ENCODE results near the gene SNAP47.

SNAP47 gene

DNA sequence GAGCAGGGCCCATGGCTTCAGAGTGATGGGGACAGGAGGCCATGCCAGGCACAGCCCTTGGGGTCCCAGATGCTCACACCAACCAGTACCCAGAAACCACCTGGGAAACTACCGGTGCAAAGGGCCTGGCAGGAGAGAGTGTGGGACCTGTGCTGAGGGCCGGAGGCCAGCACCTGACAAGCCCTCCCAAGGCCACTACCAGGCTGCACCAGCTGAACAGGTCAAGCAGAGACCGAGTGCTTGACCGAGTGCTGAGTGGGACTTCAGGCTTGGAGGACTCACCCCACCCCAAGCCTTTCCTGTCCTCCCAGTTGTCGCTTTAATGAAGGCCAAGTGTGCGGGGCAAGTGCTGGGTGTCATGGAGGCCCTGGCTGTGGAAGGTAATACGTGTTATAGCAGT lies 36.5 kb downstream of the SNAP47 start:
- Histone ChIP-seq H3K27me3 (no peaks in the 10 kb centered on the region), H3K4me3 (ENCODE audit: low read depth, low read length) (no peak overlapping the region), H3K9me3 (no peaks in the 10 kb centered on the region), H3K4me1 (no peaks in the 10 kb centered on the region), H3K36me3 (peaks cover 15% of the 10 kb centered on the region)
- TF ChIP-seq, protein P1, sequence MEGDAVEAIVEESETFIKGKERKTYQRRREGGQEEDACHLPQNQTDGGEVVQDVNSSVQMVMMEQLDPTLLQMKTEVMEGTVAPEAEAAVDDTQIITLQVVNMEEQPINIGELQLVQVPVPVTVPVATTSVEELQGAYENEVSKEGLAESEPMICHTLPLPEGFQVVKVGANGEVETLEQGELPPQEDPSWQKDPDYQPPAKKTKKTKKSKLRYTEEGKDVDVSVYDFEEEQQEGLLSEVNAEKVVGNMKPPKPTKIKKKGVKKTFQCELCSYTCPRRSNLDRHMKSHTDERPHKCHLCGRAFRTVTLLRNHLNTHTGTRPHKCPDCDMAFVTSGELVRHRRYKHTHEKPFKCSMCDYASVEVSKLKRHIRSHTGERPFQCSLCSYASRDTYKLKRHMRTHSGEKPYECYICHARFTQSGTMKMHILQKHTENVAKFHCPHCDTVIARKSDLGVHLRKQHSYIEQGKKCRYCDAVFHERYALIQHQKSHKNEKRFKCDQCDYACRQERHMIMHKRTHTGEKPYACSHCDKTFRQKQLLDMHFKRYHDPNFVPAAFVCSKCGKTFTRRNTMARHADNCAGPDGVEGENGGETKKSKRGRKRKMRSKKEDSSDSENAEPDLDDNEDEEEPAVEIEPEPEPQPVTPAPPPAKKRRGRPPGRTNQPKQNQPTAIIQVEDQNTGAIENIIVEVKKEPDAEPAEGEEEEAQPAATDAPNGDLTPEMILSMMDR (IDR thresholded peaks at IDR 0.05; ENCODE audit: low read depth, low read length) = no peak
- DNase-seq = no peak

DNA sequence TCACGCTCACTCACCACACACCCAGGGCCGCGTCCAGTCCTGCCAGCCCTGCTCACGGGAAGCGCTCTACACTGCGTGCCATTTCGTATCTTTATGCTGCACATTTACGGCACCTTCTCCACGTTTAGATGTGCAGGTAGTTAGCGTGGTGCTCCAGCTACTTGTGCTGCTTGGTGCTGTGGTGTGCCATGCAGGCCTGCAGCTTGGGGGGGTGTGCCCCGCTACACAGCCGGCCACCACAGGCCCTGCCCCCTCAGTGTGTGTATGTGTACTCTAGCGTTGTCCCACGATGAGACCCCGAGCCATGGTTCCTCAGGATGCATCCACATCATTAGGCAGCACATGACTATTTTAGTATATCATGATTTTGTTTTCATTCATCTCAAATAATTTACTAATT lies 38.3 kb downstream of the SNAP47 start:
- Histone ChIP-seq H3K9me3 (no peaks in the 10 kb centered on the region), H3K36me3 (peaks cover 5% of the 10 kb centered on the region), H3K4me1 (no peaks in the 10 kb centered on the region), H3K4me3 (ENCODE audit: low read depth, low read length) (no peak overlapping the region), H3K27me3 (no peaks in the 10 kb centered on the region)
- TF ChIP-seq, protein P1 (IDR thresholded peaks at IDR 0.05; ENCODE audit: low read depth, low read length) = no peak
- DNase-seq = no peak

GRCh38 chr1:227774051-227774731 lies 39.0 kb downstream of the SNAP47 start:
- H3K9me3 ChIP-seq = no peaks in the 10 kb centered on the region
- TF ChIP-seq, protein P1 (IDR thresholded peaks at IDR 0.05; ENCODE audit: low read depth, low read length) = no peak
- no peaks in the 10 kb centered on the region for H3K27me3 ChIP-seq
- no peak for DNase-seq
- 0 out of 2 replicates have a peak, but pooled peaks cover 2% of the 10 kb centered on the region for H3K36me3 ChIP-seq
- H3K4me3 ChIP-seq (ENCODE audit: low read depth, low read length) = no peak overlapping the region
- no peaks in the 10 kb centered on the region for H3K4me1 ChIP-seq

- no peak overlapping the region for H3K4me3 ChIP-seq (ENCODE audit: low read depth, low read length)
- TF ChIP-seq, protein P1 (IDR thresholded peaks at IDR 0.05; ENCODE audit: low read depth, low read length) = no peak
- no peaks in the 10 kb centered on the region for H3K9me3 ChIP-seq
- H3K4me1 ChIP-seq = no peaks in the 10 kb centered on the region
- H3K36me3 ChIP-seq = no peaks in the 10 kb centered on the region
- H3K27me3 ChIP-seq = no peaks in the 10 kb centered on the region
- no peak for DNase-seq
Measured at GRCh38 chr1:227774821-227775661, 39.8 kb downstream of the SNAP47 start.

DNA sequence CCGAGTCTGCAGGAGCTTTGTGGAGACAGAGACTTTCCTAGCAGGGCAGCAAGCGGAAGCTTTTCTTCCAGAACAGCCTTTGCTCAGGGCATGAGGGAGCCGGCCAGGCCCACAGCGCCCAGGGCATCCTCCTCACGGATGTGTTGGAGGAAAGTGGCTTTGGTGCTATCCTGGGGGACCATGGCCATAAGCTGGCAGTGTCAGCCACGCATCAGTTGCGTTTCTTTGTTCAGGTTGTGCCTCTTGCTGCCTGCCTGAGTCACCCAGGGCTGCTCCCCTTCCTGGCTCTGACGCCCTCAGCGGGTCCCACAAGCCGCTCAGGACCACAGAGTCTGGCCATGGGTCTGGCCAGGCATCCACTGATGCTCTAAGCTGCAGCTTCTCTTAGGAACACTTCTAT lies 40.6 kb downstream of the SNAP47 start:
- TF ChIP-seq, protein P1 (IDR thresholded peaks at IDR 0.05; ENCODE audit: low read depth, low read length) = no peak
- Histone ChIP-seq H3K27me3 (no peaks in the 10 kb centered on the region), H3K4me1 (no peaks in the 10 kb centered on the region), H3K4me3 (ENCODE audit: low read depth, low read length) (no peak overlapping the region), H3K36me3 (no peaks in the 10 kb centered on the region), H3K9me3 (no peaks in the 10 kb centered on the region)
- no peak for DNase-seq

- DNase-seq = no peak
- TF ChIP-seq, protein P1 (IDR thresholded peaks at IDR 0.05; ENCODE audit: low read depth, low read length) = no peak
- Histone ChIP-seq H3K9me3 (no peaks in the 10 kb centered on the region), H3K4me1 (no peaks in the 10 kb centered on the region), H3K27me3 (no peaks in the 10 kb centered on the region), H3K36me3 (no peaks in the 10 kb centered on the region), H3K4me3 (ENCODE audit: low read depth, low read length) (no peak overlapping the region)
Measured at GRCh38 chr1:227776331-227776771, 41.1 kb downstream of the SNAP47 start.
